C4-2B (cell line): ENCODE data around the gene RPRML.
"Not testable (repeated sequence)": the region's sequence is repeated elsewhere in the genome, so short reads cannot be mapped to it uniquely, and the experiment has no call there.

Experiments
- H3K27ac ChIP-seq: fragments of 450-650 bp; 2 replicates; pipeline ENCODE4 v1.5.1; 2017
- CTCF ChIP-seq: fragments of 450-650 bp; conservative IDR thresholded peaks from 2 replicates; pipeline ENCODE4 v1.5.1; 2017; ENCODE audit warnings: mild to moderate bottlenecking
- ZFX ChIP-seq: fragments of 450-650 bp; IDR thresholded peaks from 2 replicates; pipeline ENCODE4 v1.6.1; 2017

RPRML gene

GRCh38 chr17:46979147-46979863 is at the start of gene RPRML:
RPRML (minus strand) TSS chr17:46979253; CDS start chr17:46979007, 246 bp downstream.
- peak within 1 kb of the TSS; percentile 70 for H3K27ac ChIP-seq
- no peak for TF ChIP-seq ZFX
- TF ChIP-seq CTCF, result no peak

- H3K27ac ChIP-seq, result not testable (repeated sequence)
These were observed 37.9 kb upstream of the RPRML start for GRCh38 chr17:47016966-47017365.

GRCh38 chr17:47013341-47013740 is 34.3 kb upstream of the RPRML start:
- no peak for TF ChIP-seq ZFX
- TF ChIP-seq CTCF, result no peak
- no peak overlapping the region for H3K27ac ChIP-seq

GRCh38 chr17:47012457-47012856 is 33.4 kb upstream of the RPRML start:
- TF ChIP-seq ZFX (no peak), CTCF (no peak)
- no peak overlapping the region for H3K27ac ChIP-seq

- H3K27ac ChIP-seq, result no peak overlapping the region
These were observed 30.9 kb upstream of the RPRML start for GRCh38 chr17:47009759-47010594.

GRCh38 chr17:47004906-47005305 is 25.9 kb upstream of the RPRML start:
- no peak overlapping the region for H3K27ac ChIP-seq
- TF ChIP-seq CTCF, result no peak
- no peak for TF ChIP-seq ZFX

More at GRCh38 chr17:47009759-47010594, 30.9 kb upstream of the RPRML start:
- TF ChIP-seq CTCF (no peak), ZFX (no peak)

- not testable (repeated sequence) for H3K27ac ChIP-seq
These were observed 24.8 kb upstream of the RPRML start for GRCh38 chr17:47003864-47004263.

GRCh38 chr17:46995841-46996571 is 17.0 kb upstream of the RPRML start:
- TF ChIP-seq CTCF, result no peak
- TF ChIP-seq ZFX, result no peak
- H3K27ac ChIP-seq, result no peak overlapping the region
